Measurements from ENCODE around the gene TCERG1L.

TCERG1L gene

DNA sequence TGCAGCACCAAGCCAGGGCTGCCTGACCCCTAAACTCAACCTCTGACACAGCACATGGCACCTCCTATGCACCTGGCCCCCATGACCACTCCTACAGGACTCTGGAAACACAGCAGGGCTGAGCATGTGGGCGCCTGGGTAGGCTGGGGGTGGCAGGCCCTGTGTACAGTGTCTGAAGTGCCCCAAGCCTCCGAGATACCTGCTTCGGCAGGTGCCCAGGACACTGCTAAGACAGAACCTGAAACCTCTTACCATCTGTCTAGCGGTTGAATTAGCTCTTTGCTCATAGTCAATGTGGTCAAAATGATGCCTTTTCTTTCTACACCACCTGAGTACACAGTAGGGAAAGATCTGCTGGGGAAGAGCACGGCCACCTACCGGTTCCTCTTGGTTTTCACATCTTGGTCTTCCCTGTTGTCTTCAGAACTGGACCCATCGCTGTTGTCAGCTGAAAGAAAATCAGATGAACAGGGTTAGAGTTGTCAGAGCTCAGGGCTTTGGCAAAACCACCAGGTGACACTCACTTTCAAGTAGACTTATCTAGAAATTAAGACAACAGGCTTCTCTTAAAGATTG is 177.4 kb downstream of the TCERG1L start:
- TF ChIP-seq, protein P1, sequence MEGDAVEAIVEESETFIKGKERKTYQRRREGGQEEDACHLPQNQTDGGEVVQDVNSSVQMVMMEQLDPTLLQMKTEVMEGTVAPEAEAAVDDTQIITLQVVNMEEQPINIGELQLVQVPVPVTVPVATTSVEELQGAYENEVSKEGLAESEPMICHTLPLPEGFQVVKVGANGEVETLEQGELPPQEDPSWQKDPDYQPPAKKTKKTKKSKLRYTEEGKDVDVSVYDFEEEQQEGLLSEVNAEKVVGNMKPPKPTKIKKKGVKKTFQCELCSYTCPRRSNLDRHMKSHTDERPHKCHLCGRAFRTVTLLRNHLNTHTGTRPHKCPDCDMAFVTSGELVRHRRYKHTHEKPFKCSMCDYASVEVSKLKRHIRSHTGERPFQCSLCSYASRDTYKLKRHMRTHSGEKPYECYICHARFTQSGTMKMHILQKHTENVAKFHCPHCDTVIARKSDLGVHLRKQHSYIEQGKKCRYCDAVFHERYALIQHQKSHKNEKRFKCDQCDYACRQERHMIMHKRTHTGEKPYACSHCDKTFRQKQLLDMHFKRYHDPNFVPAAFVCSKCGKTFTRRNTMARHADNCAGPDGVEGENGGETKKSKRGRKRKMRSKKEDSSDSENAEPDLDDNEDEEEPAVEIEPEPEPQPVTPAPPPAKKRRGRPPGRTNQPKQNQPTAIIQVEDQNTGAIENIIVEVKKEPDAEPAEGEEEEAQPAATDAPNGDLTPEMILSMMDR (conservative IDR thresholded peaks at IDR 0.05; ENCODE audit: control insufficient read depth, insufficient read depth, low read depth, low read length), result no peak
- no peak for DNase-seq (ENCODE audit: low read depth)
- H3K4me3 ChIP-seq (ENCODE audit: control insufficient read depth, low read depth, low read length), result no peak overlapping the region

DNA sequence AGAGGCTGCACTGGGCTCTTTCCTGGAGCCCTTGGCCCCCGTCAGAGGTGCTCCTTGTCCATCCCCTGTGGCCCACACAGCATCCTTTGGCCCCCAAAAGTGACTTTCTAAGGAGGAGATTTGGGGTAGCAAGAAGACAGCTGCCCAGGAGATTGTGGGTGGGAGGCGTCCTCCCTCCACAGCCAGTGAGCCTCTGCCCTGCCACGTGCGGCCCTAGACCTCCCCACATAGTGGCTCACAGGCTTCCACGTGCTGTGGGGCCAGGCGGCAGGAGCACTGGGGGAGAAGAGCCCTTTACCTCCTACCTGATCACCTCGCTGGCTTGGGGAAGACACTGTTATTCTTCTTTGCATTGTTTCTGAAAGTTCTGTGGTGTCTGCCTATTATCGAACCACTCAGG is 178.8 kb downstream of the TCERG1L start:
- no peak overlapping the region for H3K4me3 ChIP-seq (ENCODE audit: control insufficient read depth, low read depth, low read length)
- no peak for DNase-seq (ENCODE audit: low read depth)
- TF ChIP-seq, protein P1 (conservative IDR thresholded peaks at IDR 0.05; ENCODE audit: control insufficient read depth, insufficient read depth, low read depth, low read length), result no peak

DNA sequence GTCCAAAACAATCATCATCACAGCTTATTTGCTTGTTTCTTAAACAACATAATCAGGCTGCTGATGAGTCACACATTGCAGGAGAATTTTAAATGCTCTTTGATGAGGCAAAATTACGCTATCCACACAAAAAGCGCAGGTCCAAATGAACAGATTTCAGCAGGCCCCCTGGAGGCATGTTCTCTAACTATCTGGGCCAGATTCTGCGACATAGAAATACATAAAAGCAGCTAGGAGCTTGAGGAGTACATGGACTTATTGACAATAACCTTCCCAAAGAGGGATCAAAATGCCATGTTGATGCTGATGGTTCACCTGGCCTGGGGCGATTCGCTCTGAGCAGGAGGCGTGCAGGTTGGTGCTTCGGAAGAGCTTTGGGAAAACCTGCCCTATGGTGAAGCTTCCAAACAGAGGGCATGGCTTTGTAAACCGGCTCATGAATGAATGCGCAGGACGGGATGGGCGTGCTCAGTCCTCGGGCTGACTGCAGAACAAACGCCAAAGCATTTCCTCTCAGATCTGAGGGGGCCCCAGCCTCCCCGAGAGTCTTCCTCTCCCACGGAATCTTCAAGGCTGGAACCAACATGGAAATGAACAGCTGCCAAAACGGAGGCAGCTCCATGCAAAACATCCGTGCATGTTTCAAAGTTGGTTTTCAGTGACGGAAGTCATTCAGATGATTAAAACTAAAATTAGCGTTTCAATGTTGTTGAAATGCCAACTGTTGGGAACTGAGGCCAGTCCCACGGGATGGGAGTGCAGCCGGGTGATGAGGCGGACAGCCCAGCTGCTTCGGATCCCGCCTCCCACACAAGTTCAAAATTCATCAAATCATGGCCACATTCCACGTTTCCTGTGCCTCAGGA is 179.6 kb downstream of the TCERG1L start:
- DNase-seq (ENCODE audit: low read depth), result no peak
- TF ChIP-seq, protein P1 (conservative IDR thresholded peaks at IDR 0.05; ENCODE audit: control insufficient read depth, insufficient read depth, low read depth, low read length), result no peak
- H3K4me3 ChIP-seq (ENCODE audit: control insufficient read depth, low read depth, low read length), result no peak overlapping the region

DNA sequence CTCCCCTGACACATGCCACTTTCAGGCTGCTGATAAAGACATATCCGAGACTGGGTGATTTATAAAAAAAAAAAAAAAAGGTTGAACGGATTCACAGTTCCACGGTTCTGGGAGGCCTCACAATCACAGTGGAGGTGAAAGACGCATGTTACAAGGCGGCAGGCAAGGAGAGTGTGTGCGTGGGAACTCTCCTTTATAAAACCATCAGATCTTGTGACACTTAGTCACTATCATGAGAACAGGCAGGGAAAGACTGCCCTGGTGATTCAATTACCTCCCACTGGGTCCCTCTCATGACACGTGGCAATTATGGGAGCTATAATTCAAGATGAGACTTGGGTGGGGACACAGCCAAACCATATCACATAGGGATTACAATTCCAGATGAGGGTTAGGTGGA is 181.5 kb downstream of the TCERG1L start:
- DNase-seq (ENCODE audit: low read depth), result no peak
- TF ChIP-seq, protein P1 (conservative IDR thresholded peaks at IDR 0.05; ENCODE audit: control insufficient read depth, insufficient read depth, low read depth, low read length), result no peak
- no peak overlapping the region for H3K4me3 ChIP-seq (ENCODE audit: control insufficient read depth, low read depth, low read length)

DNA sequence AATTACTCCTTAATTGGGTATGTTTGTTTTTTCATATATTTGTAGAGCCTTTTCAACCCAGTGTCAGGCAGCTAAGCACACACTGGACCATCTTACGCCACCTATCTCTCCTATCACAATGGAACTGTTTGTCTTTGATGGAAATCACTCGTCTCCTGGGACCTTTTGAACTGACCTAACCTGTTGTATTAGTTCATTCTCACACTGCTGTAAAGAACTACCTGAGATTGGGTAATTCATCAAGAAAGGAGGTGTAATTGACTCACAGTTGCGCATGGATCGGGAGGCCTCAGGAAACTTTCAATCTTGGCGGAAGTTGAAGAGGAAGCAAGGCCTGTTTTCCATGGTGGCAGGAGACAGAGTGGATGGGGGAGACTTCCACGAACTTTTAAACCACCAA is 182.0 kb downstream of the TCERG1L start:
- H3K4me3 ChIP-seq (ENCODE audit: control insufficient read depth, low read depth, low read length), result no peak overlapping the region
- TF ChIP-seq, protein P1 (conservative IDR thresholded peaks at IDR 0.05; ENCODE audit: control insufficient read depth, insufficient read depth, low read depth, low read length), result no peak
- no peak for DNase-seq (ENCODE audit: low read depth)

DNA sequence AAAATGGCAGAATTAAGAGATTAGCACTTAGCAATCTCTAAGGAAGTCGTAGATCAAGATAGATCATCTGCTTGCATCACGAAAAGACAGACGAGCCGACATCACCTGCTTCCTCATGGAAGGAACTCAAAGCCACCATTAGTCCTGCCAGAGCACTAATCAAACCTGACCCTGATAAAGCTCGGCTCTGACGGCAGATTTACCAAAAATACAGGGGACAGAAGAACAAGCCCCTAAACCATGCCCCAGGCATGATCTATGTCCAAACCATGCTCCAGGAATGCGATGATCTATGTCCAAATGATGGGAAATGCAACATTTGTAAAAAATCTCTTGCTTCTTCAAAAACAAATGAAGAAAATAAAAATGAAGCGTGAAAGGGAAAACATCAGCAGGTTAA is 182.8 kb downstream of the TCERG1L start:
- DNase-seq (ENCODE audit: low read depth), result no peak
- H3K4me3 ChIP-seq (ENCODE audit: control insufficient read depth, low read depth, low read length), result no peak overlapping the region
- TF ChIP-seq, protein P1 (conservative IDR thresholded peaks at IDR 0.05; ENCODE audit: control insufficient read depth, insufficient read depth, low read depth, low read length), result no peak

Measured in fibroblast of mammary gland (primary cell).